ENCODE results near the gene STUM. TPM values are rescaled to one million over a fixed set of nuclear protein-coding genes. Genes with fewer than 3 reads are reported as not detected.

Gene STUM
- total RNA-seq, 1 donor from 2014 or later: 0.09 TPM

- H3K4me3 Mint-ChIP-seq: no peak overlapping the region
- no peak overlapping the region for H3K27ac Mint-ChIP-seq
- no peak for DNase-seq (ENCODE audit: low spot score in 2 of 2, unreplicated experiment in 2 of 2)
- no peaks in the 10 kb centered on the region for H3K4me1 Mint-ChIP-seq
- no peak for TF ChIP-seq CTCF (IDR thresholded peaks at IDR 0.05; ENCODE audit: unreplicated experiment)
- H3K36me3 Mint-ChIP-seq: no peaks in the 10 kb centered on the region
- H3K9me3 Mint-ChIP-seq: no peaks in the 10 kb centered on the region
- peaks cover 8% of the 10 kb centered on the region for H3K27me3 Mint-ChIP-seq (ENCODE audit: low read depth)
Measured at GRCh38 chr1:226582966-226583365, 34.4 kb downstream of the STUM start.

GRCh38 chr1:226584164-226584563, 35.6 kb downstream of the STUM start:
- Mint-ChIP-seq H3K27ac (no peak overlapping the region), H3K9me3 (no peaks in the 10 kb centered on the region), H3K36me3 (no peaks in the 10 kb centered on the region), H3K4me3 (no peak overlapping the region), H3K27me3 (ENCODE audit: low read depth) (peaks cover 8% of the 10 kb centered on the region), H3K4me1 (no peaks in the 10 kb centered on the region)
- DNase-seq (ENCODE audit: low spot score in 2 of 2, unreplicated experiment in 2 of 2): no peak
- no peak for TF ChIP-seq CTCF (IDR thresholded peaks at IDR 0.05; ENCODE audit: unreplicated experiment)

GRCh38 chr1:226586116-226586515, 37.6 kb downstream of the STUM start:
- H3K27me3 Mint-ChIP-seq (ENCODE audit: low read depth): peaks cover 4% of the 10 kb centered on the region
- no peaks in the 10 kb centered on the region for H3K4me1 Mint-ChIP-seq
- no peak for TF ChIP-seq CTCF (IDR thresholded peaks at IDR 0.05; ENCODE audit: unreplicated experiment)
- no peaks in the 10 kb centered on the region for H3K9me3 Mint-ChIP-seq
- no peak for DNase-seq (ENCODE audit: low spot score in 2 of 2, unreplicated experiment in 2 of 2)
- no peaks in the 10 kb centered on the region for H3K36me3 Mint-ChIP-seq
- no peak overlapping the region for H3K27ac Mint-ChIP-seq
- H3K4me3 Mint-ChIP-seq: no peak overlapping the region

GRCh38 chr1:226586650-226587422, 38.3 kb downstream of the STUM start:
- H3K9me3 Mint-ChIP-seq: no peaks in the 10 kb centered on the region
- H3K27me3 Mint-ChIP-seq (ENCODE audit: low read depth): peaks cover 4% of the 10 kb centered on the region
- no peak overlapping the region for H3K27ac Mint-ChIP-seq
- H3K4me1 Mint-ChIP-seq: no peaks in the 10 kb centered on the region
- no peak overlapping the region for H3K4me3 Mint-ChIP-seq
- no peak for TF ChIP-seq CTCF (IDR thresholded peaks at IDR 0.05; ENCODE audit: unreplicated experiment)
- no peaks in the 10 kb centered on the region for H3K36me3 Mint-ChIP-seq
- DNase-seq (ENCODE audit: low spot score in 2 of 2, unreplicated experiment in 2 of 2): no peak

GRCh38 chr1:226588484-226588883, 39.9 kb downstream of the STUM start:
- Mint-ChIP-seq H3K4me1 (no peaks in the 10 kb centered on the region), H3K27me3 (ENCODE audit: low read depth) (peaks cover 8% of the 10 kb centered on the region), H3K36me3 (no peaks in the 10 kb centered on the region), H3K9me3 (no peaks in the 10 kb centered on the region), H3K4me3 (no peak overlapping the region), H3K27ac (no peak overlapping the region)
- DNase-seq (ENCODE audit: low spot score in 2 of 2, unreplicated experiment in 2 of 2): no peak
- no peak for TF ChIP-seq CTCF (IDR thresholded peaks at IDR 0.05; ENCODE audit: unreplicated experiment)
